ENCODE data around the gene GRIA3. TPM values are rescaled to one million over a fixed set of nuclear protein-coding genes. Genes with fewer than 3 reads are reported as not detected.

The GRIA3 gene
- total RNA-seq, 4 donors from 2014 or later: 0.33 to 0.73 (median 0.46) TPM; not detected in 1

DNA sequence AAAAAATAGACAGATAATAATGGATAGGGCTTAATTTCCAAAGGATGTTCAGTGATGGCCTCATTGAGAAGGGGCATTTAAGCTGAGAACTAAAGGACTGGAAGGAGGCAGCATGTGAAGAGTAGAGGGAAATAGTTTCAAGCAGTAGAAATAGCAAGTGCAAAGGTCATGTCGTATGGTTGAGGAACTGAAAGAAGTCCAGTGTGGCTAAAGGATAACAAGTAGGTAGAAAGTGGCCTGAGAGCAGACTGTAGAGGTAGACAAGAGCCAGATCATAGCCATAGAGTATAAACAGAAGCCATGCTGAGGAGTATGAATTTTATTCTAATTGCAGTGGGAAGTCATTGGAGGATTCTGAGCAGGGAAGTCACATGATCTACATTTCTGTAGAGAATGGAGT is 72.3 kb downstream of the GRIA3 start:
- Histone ChIP-seq H3K27ac (no peak overlapping the region), H3K36me3 (no peaks in the 10 kb centered on the region), H3K4me1 (no peaks in the 10 kb centered on the region), H3K9me3 (no peaks in the 10 kb centered on the region), H3K4me3 (replicated peaks in 1 of 3) (no peak overlapping the region), H3K27me3 (no peaks in the 10 kb centered on the region)
- DNase-seq: no peak
- intact Hi-C loops (cut with DNase I): no loop called here
- TF ChIP-seq POLR2A (IDR thresholded peaks at IDR 0.05): no peak
- TF ChIP-seq, protein P1, sequence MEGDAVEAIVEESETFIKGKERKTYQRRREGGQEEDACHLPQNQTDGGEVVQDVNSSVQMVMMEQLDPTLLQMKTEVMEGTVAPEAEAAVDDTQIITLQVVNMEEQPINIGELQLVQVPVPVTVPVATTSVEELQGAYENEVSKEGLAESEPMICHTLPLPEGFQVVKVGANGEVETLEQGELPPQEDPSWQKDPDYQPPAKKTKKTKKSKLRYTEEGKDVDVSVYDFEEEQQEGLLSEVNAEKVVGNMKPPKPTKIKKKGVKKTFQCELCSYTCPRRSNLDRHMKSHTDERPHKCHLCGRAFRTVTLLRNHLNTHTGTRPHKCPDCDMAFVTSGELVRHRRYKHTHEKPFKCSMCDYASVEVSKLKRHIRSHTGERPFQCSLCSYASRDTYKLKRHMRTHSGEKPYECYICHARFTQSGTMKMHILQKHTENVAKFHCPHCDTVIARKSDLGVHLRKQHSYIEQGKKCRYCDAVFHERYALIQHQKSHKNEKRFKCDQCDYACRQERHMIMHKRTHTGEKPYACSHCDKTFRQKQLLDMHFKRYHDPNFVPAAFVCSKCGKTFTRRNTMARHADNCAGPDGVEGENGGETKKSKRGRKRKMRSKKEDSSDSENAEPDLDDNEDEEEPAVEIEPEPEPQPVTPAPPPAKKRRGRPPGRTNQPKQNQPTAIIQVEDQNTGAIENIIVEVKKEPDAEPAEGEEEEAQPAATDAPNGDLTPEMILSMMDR (IDR thresholded peaks at IDR 0.05): no peak
- 79 to 81% methylated on average over 1 of the region's 1 CpG for WGBS, 2 donors

DNA sequence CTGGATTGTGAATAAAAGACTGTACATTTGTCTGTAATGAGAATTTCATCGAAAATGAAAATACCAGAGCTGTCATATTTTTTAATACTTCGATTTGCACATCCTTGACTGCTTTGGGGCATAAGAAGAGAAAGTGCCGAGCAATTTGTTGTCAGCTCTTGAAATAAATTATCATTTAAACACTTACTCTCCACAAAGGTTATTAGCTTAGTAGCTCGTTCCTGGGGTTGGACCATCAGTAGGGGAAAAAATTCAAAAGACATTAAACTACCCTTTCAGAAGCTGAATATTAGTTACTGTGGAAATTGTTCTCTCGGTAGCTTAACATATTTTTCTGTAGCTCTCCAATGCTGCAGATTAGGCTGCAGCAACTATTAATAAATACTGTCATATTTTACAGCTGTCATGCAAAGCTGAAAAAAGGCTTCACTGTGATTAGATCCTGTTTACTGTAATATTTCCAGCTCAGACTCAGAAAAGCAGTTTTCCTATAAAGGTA is 76.9 kb downstream of the GRIA3 start:
- no peaks in the 10 kb centered on the region for H3K27me3 ChIP-seq
- DNase-seq: no peak
- no peak overlapping the region for H3K27ac ChIP-seq
- no peaks in the 10 kb centered on the region for H3K9me3 ChIP-seq
- H3K4me1 ChIP-seq: no peaks in the 10 kb centered on the region
- intact Hi-C loops (cut with DNase I): no loop called here
- no peak overlapping the region for H3K4me3 ChIP-seq (replicated peaks in 1 of 3)
- 88% methylated on average over 5 of the region's 5 CpGs for WGBS, 2 donors
- no peaks in the 10 kb centered on the region for H3K36me3 ChIP-seq
- no peak for TF ChIP-seq POLR2A (IDR thresholded peaks at IDR 0.05)
- TF ChIP-seq, protein P1 (IDR thresholded peaks at IDR 0.05): no peak

DNA sequence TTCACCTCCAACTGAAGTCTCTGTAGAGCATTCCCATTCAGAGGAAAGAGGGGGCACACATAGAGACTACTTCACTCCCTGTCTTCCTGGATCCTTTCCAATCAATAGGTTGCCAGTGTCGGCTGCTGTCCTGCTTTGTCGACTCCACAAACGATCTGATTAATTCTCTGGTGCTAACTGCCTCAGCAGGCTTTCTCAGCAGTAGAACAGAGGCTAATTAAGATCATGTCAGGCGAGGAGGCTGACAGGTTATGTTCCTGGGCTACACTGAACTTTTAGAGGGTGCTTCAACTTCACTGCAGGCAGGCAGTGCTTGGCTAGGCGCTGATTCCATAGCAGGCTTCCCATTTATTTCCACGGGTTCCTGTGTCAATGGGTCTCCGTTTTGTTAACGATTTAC is 79.2 kb downstream of the GRIA3 start:
- TF ChIP-seq POLR2A (IDR thresholded peaks at IDR 0.05): no peak
- TF ChIP-seq, protein P1 (IDR thresholded peaks at IDR 0.05): no peak
- no peaks in the 10 kb centered on the region for H3K36me3 ChIP-seq
- intact Hi-C loops (cut with DNase I): no loop called here
- DNase-seq: no peak
- H3K27me3 ChIP-seq: no peaks in the 10 kb centered on the region
- no peak overlapping the region for H3K27ac ChIP-seq
- H3K4me3 ChIP-seq (replicated peaks in 1 of 3): no peak overlapping the region
- WGBS, 2 donors: 37 to 43% methylated on average over 8 of the region's 8 CpGs
- H3K4me1 ChIP-seq: no peaks in the 10 kb centered on the region
- no peaks in the 10 kb centered on the region for H3K9me3 ChIP-seq

DNA sequence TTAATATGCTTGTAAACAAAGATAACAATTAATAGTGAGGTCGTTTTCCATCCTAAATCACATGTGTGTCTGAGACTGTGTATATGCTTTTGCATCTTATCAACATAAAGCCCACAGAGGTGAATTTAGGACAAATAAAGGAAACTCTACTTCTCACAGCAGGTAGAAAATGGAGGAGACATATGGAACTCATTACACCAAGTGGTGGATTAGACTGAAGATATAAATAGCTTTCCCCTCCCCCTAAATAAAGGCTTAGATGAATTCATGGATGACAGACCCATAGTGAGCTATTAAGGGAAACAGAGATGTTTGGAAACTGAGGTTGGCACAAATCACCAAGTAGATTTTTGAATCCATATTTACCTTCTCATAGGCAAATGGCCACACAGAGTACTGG is 79.7 kb downstream of the GRIA3 start:
- WGBS, 2 donors: 41 to 44% methylated on average over 1 of the region's 1 CpG
- intact Hi-C loops (cut with DNase I): no loop called here

DNA sequence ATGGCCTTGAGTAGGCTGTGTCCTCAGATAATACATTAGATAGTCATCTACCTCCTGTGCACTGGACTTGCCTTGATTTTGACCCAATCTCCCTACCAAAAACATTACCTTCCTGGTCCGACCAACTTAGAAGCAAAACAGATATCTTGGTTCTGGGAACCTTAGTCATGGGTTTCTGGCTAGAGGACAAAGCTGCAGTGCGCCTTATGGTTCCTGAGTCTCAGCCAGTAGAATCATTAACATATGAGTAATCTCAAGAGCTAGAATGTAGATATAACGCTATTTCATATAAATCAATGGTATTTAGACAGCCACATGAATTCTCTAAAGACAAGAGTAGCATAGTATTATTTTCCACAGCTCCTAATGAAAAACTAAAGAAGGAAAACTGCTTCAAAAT is 83.1 kb downstream of the GRIA3 start:
- TF ChIP-seq POLR2A (IDR thresholded peaks at IDR 0.05): no peak
- TF ChIP-seq, protein P1 (IDR thresholded peaks at IDR 0.05): no peak
- Histone ChIP-seq H3K9me3 (no peaks in the 10 kb centered on the region), H3K27ac (no peak overlapping the region), H3K4me3 (replicated peaks in 1 of 3) (no peak overlapping the region), H3K36me3 (no peaks in the 10 kb centered on the region), H3K27me3 (no peaks in the 10 kb centered on the region), H3K4me1 (no peaks in the 10 kb centered on the region)
- no peak for DNase-seq
- WGBS, 2 donors: 85 to 92% methylated on average over 3 of the region's 3 CpGs
- intact Hi-C loops (cut with DNase I): no loop called here

More for the DNA sequence above, 79.7 kb downstream of the GRIA3 start:
- Histone ChIP-seq H3K9me3 (no peaks in the 10 kb centered on the region), H3K4me3 (replicated peaks in 1 of 3) (no peak overlapping the region), H3K27ac (no peak overlapping the region), H3K36me3 (no peaks in the 10 kb centered on the region), H3K4me1 (no peaks in the 10 kb centered on the region), H3K27me3 (no peaks in the 10 kb centered on the region)
- TF ChIP-seq, protein P1 (IDR thresholded peaks at IDR 0.05): no peak
- no peak for TF ChIP-seq POLR2A (IDR thresholded peaks at IDR 0.05)
- no peak for DNase-seq
